ENCODE data around the gene TMOD1. TPM values are rescaled to one million over a fixed set of nuclear protein-coding genes. Genes with fewer than 3 reads are reported as not detected.

TMOD1 gene
- total RNA-seq, 4 donors from 2014 or later = 82.3 to 202 (median 175) TPM

GRCh38 chr9:97632248-97632984 is 130.9 kb downstream of the TMOD1 start:
- intact Hi-C loops (cut with DNase I; ENCODE audit: low total_unique reads) = loop anchor here (2.0 to 10.0 kb wide), 6 partner anchors 64 to 1218 kb away; partner anchors contain the start of genes ANKS6, ANP32B, TBC1D2 and XPA
- Histone ChIP-seq H3K36me3 (no peaks in the 10 kb centered on the region), H3K27ac (peak overlapping the region; percentile 91 to 99 (median 98)), H3K4me1 (peaks cover 50 to 56% of the 10 kb centered on the region in 2 donors), H3K4me3 (peak overlapping the region; percentile 86 to 92 (median 88)), H3K27me3 (no peaks in the 10 kb centered on the region), H3K9me3 (no peaks in the 10 kb centered on the region)
- peak; percentile 16 to 42 for ATAC-seq
- in situ Hi-C loops (cut with MboI; ENCODE audit: low sequenced_read_pairs in 4 of 4) = no loop called here
- peak; percentile 29 to 55 for DNase-seq
- TF ChIP-seq, protein P1, sequence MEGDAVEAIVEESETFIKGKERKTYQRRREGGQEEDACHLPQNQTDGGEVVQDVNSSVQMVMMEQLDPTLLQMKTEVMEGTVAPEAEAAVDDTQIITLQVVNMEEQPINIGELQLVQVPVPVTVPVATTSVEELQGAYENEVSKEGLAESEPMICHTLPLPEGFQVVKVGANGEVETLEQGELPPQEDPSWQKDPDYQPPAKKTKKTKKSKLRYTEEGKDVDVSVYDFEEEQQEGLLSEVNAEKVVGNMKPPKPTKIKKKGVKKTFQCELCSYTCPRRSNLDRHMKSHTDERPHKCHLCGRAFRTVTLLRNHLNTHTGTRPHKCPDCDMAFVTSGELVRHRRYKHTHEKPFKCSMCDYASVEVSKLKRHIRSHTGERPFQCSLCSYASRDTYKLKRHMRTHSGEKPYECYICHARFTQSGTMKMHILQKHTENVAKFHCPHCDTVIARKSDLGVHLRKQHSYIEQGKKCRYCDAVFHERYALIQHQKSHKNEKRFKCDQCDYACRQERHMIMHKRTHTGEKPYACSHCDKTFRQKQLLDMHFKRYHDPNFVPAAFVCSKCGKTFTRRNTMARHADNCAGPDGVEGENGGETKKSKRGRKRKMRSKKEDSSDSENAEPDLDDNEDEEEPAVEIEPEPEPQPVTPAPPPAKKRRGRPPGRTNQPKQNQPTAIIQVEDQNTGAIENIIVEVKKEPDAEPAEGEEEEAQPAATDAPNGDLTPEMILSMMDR (IDR thresholded peaks at IDR 0.05 in 4 of 5, conservative IDR thresholded peaks at IDR 0.05 in 1 of 5) = no peak
- no peak for TF ChIP-seq POLR2A (IDR thresholded peaks at IDR 0.05)

DNA sequence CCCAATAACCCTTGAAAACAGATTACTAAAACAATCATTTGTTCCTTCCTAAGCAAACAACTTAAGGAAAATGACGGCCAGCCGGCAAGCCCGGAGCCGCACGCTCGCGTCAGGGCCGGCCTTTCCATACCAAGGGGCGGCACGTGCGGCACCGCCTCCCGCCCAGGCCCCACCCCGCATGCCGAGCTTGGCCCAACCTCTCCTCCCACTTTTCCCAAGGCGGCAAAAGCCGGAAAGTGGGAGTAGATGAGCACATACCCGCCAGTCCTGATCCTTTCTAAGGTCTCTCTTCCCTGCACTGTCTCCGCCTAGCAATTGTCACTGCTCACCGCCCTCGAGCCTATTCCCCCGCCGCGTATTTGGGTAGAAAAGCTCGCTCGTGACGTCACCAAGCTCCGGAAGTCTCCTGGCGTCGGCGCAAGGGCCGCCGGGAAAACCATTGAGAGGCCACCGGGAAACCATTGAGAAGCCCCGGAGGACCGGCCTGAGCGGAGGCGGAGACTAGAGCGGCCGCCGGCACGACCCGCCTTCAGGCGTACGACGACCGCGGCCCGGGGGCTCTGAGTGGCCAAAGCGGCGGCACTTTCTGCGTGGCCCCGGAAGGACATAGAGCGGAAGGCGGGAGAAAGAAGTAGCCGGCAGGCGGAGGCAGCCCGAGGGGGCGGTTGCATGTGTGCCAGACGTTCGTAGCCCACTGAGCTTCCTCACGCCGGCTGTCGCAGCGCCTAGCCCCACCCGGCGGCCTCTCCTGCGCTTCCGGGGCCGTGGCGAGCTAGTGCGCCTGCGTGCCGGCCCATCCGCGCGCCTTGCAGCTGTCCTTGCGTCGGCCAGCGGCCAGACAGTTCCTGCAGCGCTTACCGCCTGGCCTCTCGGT is 131.8 kb downstream of the TMOD1 start, which contains the start of the genes NCBP1 and TSTD2:
NCBP1 (plus strand) TSS at position 837 of the 874 bp plus-strand sequence. CDS start 61 bp downstream, outside the sequence.
TSTD2 (minus strand) TSS at position 384 of the 874 bp plus-strand sequence. CDS start 5,806 bp downstream, outside the sequence.
- in situ Hi-C loops (cut with MboI; ENCODE audit: low sequenced_read_pairs in 4 of 4) (no loop called here), intact Hi-C loops (cut with DNase I; ENCODE audit: low total_unique reads) (loop anchor here (2.0 to 10.0 kb wide), 6 partner anchors 64 to 1218 kb away; partner anchors contain the start of genes ANKS6, ANP32B, TBC1D2 and XPA)
- H3K27ac ChIP-seq = peak within 1 kb of the TSS; percentile 91 to 99 (median 98)
- DNase-seq (peak; percentile 96 to 98), ATAC-seq (peak; percentile 87 to 88)
- peaks cover 53 to 56% of the 10 kb centered on the region in 2 donors for H3K4me1 ChIP-seq
- H3K36me3 ChIP-seq = no peaks in the 10 kb centered on the region
- H3K4me3 ChIP-seq = peak within 1 kb of the TSS; percentile 86 to 92 (median 88)
- H3K27me3 ChIP-seq = no peaks in the 10 kb centered on the region
- TF ChIP-seq POLR2A (IDR thresholded peaks at IDR 0.05) = peak; percentile 83 to 87
- TF ChIP-seq, protein P1 (IDR thresholded peaks at IDR 0.05 in 4 of 5, conservative IDR thresholded peaks at IDR 0.05 in 1 of 5) = peak in 1 of 5 experiments; percentile 8
- no peaks in the 10 kb centered on the region for H3K9me3 ChIP-seq

DNA sequence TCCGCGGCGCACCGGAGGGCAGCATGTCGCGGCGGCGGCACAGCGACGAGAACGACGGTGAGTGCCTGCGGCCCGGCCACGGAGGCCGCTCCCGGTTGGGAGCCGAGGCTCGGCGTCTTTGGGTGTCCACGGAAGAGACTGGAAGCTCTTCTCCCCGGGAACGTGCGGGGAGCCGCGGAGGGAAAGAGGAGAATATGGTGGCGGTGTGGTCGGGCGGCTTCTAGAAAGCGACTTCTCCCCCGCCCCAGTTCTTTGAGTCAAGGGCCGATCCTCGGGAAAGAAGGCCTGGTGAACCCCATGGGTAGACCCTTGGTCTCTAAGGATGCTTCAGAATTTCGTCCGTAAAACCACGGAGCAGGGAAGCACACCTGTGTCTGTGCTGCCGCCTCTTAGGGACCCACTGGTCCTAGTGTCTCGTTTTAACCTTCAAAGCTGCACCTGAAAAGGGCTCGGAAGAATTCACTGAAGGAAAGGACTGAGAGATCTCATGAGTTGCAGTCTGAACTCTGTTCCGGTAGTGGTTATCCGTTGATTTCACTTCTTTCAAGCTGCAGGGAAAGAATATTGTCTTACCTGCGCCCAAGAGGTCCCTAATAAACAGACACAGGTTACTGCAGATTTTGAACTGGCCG is 132.5 kb downstream of the TMOD1 start:
- intact Hi-C loops (cut with DNase I; ENCODE audit: low total_unique reads) (loop anchor here (2.0 to 10.0 kb wide), 6 partner anchors 63 to 1219 kb away; partner anchors contain the start of genes ANKS6, ANP32B, TBC1D2 and XPA), in situ Hi-C loops (cut with MboI; ENCODE audit: low sequenced_read_pairs in 4 of 4) (no loop called here)
- H3K4me1 ChIP-seq = peaks cover 56 to 60% of the 10 kb centered on the region in 2 donors
- peak overlapping the region; percentile 91 to 99 (median 98) for H3K27ac ChIP-seq
- no peaks in the 10 kb centered on the region for H3K27me3 ChIP-seq
- DNase-seq (no peak), ATAC-seq (peak; percentile 7 to 8)
- no peaks in the 10 kb centered on the region for H3K36me3 ChIP-seq
- TF ChIP-seq, protein P1 (IDR thresholded peaks at IDR 0.05 in 4 of 5, conservative IDR thresholded peaks at IDR 0.05 in 1 of 5) = no peak
- TF ChIP-seq POLR2A (IDR thresholded peaks at IDR 0.05) = no peak
- H3K9me3 ChIP-seq = no peaks in the 10 kb centered on the region
- peak overlapping the region; percentile 86 to 92 (median 88) for H3K4me3 ChIP-seq

GRCh38 chr9:97635026-97635425 is 133.6 kb downstream of the TMOD1 start:
- peaks cover 56 to 69% of the 10 kb centered on the region in 2 donors for H3K4me1 ChIP-seq
- no peaks in the 10 kb centered on the region for H3K9me3 ChIP-seq
- no peak for TF ChIP-seq POLR2A (IDR thresholded peaks at IDR 0.05)
- TF ChIP-seq, protein P1 (IDR thresholded peaks at IDR 0.05 in 4 of 5, conservative IDR thresholded peaks at IDR 0.05 in 1 of 5) = no peak
- intact Hi-C loops (cut with DNase I; ENCODE audit: low total_unique reads) (loop anchor here (10.0 kb wide), 4 partner anchors 350 to 1220 kb away; partner anchors contain the start of genes ANKS6, ANP32B, ZNF367 and ZNF782), in situ Hi-C loops (cut with MboI; ENCODE audit: low sequenced_read_pairs in 4 of 4) (no loop called here)
- no peak for ATAC-seq
- H3K36me3 ChIP-seq = no peaks in the 10 kb centered on the region
- H3K27ac ChIP-seq = peak overlapping the region; percentile 91 to 99 (median 98)
- DNase-seq = no peak
- H3K4me3 ChIP-seq = peak overlapping the region in 2 of 4 donors; percentile 86 to 92
- no peaks in the 10 kb centered on the region for H3K27me3 ChIP-seq

All from gastrocnemius medialis (tissue), 4 donors.